SK-N-SH treated with all-trans-retinoic acid at 6 μM for 48 hours (cell line): ENCODE data around the gene PI16.

Source experiments
- CREB5 ChIP-seq: fragments of 250-450 bp; sonication (Bioruptor Pico); IDR thresholded peaks from 2 replicates; pipeline ENCODE4 v1.5.1; 2020; ENCODE audit warnings: low read depth, mild to moderate bottlenecking, moderate library complexity
- GLIS3 ChIP-seq: fragments of 250-450 bp; sonication (Bioruptor Pico); IDR thresholded peaks from 2 replicates; pipeline ENCODE4 v1.5.0; 2020; ENCODE audit warnings: mild to moderate bottlenecking, moderate library complexity
- POU6F1 ChIP-seq: fragments of 250-450 bp; sonication (Bioruptor Pico); IDR thresholded peaks from 2 replicates; pipeline ENCODE4 v1.8.0; 2021; ENCODE audit warnings: low read depth, mild to moderate bottlenecking, moderate library complexity, borderline replicate concordance
- SNAI2 ChIP-seq: fragments of 250-450 bp; sonication (Bioruptor Pico); IDR thresholded peaks from 2 replicates; pipeline ENCODE4 v1.5.0; 2020; ENCODE audit warnings: mild to moderate bottlenecking, moderate library complexity
- TCF4 ChIP-seq: fragments of 250-450 bp; sonication (Bioruptor Pico); IDR thresholded peaks from 2 replicates; pipeline ENCODE4 v1.8.0; 2021; ENCODE audit warnings: mild to moderate bottlenecking, moderate library complexity, borderline replicate concordance
- TOX ChIP-seq: fragments of 250-450 bp; sonication (Bioruptor Pico); IDR thresholded peaks from 2 replicates; pipeline ENCODE4 v1.8.0; 2021; ENCODE audit warnings: mild to moderate bottlenecking, moderate library complexity, borderline replicate concordance

GRCh38 chr6:36973647-36974046, 19.1 kb downstream of the PI16 start:
- TF ChIP-seq TOX (CRISPR knock-in tag), result no peak
- no peak for TF ChIP-seq CREB5 (CRISPR knock-in tag)
- TF ChIP-seq GLIS3, result no peak
- no peak for TF ChIP-seq TCF4
- TF ChIP-seq POU6F1 (CRISPR knock-in tag), result no peak
- TF ChIP-seq SNAI2 (CRISPR knock-in tag), result no peak
